Peyer's patch (tissue), 4 donors: Measurements from ENCODE around the gene PNPLA8.

Experiments used
- POLR2A ChIP-seq, 2 donors: fragments of 450-650 bp; IDR thresholded peaks; one replicate each; pipeline ENCODE4 v1.5.1; 2017; ENCODE audit warnings: antibody characterized with exemption in 2 of 2, mild to moderate bottlenecking in 2 of 2, moderate library complexity in 2 of 2
- TF ChIP-seq, protein P1 (sequence below), 6 experiments: fragments of 450-650 bp in 4 of 6; fragments of 200-600 bp in 2 of 6; sonication (generic) in 1 of 6; IDR thresholded peaks; one replicate each; pipeline ENCODE4 v1.5.1; 2017 to 2019; ENCODE audit warnings: antibody characterized with exemption in 6 of 6, mild to moderate bottlenecking in 3 of 6, moderate library complexity in 1 of 6

DNA sequence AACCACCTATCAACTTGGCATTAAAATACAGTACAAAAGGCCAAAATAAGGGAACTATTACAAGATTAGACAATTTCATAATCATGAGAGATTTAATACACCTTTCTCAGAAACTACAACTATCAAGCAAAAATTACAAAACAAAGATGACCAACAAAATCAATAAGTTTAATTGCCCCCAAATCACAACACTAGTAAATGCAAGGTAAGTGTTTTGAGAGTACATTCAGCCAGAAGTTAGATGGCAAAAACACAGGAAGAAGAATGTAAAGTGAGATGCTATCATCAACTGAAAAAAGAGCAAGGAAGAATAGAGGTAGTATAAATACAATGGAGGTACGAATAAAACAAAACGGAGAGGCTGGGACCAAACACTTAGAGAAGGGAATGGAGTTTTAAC lies 3.2 kb downstream of the PNPLA8 start:
- TF ChIP-seq POLR2A (IDR thresholded peaks at IDR 0.05), result no peak
- TF ChIP-seq, protein P1, sequence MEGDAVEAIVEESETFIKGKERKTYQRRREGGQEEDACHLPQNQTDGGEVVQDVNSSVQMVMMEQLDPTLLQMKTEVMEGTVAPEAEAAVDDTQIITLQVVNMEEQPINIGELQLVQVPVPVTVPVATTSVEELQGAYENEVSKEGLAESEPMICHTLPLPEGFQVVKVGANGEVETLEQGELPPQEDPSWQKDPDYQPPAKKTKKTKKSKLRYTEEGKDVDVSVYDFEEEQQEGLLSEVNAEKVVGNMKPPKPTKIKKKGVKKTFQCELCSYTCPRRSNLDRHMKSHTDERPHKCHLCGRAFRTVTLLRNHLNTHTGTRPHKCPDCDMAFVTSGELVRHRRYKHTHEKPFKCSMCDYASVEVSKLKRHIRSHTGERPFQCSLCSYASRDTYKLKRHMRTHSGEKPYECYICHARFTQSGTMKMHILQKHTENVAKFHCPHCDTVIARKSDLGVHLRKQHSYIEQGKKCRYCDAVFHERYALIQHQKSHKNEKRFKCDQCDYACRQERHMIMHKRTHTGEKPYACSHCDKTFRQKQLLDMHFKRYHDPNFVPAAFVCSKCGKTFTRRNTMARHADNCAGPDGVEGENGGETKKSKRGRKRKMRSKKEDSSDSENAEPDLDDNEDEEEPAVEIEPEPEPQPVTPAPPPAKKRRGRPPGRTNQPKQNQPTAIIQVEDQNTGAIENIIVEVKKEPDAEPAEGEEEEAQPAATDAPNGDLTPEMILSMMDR (IDR thresholded peaks at IDR 0.05), result no peak
